ENCODE measurements around the gene DIRAS1.

Gene DIRAS1

GRCh38 chr19:2761876-2762782 lies 41.0 kb upstream of the DIRAS1 start:
- in situ Hi-C loops (cut with HindIII; ENCODE audit: low pct_unique_long_range_greater_than_20kb, low sequenced_read_pairs): no loop called here
- DNase-seq (ENCODE audit: low read depth in 1 of 2, low spot score in 1 of 2): no peak
- TF ChIP-seq JUND (IDR thresholded peaks at IDR 0.05; ENCODE audit: low read depth): no peak

GRCh38 chr19:2761309-2761677 lies 40.1 kb upstream of the DIRAS1 start:
- DNase-seq (ENCODE audit: low read depth in 1 of 2, low spot score in 1 of 2): no peak
- in situ Hi-C loops (cut with HindIII; ENCODE audit: low pct_unique_long_range_greater_than_20kb, low sequenced_read_pairs): no loop called here
- no peak for TF ChIP-seq JUND (IDR thresholded peaks at IDR 0.05; ENCODE audit: low read depth)

- in situ Hi-C loops (cut with HindIII; ENCODE audit: low pct_unique_long_range_greater_than_20kb, low sequenced_read_pairs): no loop called here
- DNase-seq (ENCODE audit: low read depth in 1 of 2, low spot score in 1 of 2): no peak
- TF ChIP-seq JUND (IDR thresholded peaks at IDR 0.05; ENCODE audit: low read depth): no peak
Observed at GRCh38 chr19:2759965-2760364, 38.8 kb upstream of the DIRAS1 start.

- no peak for DNase-seq (ENCODE audit: low read depth in 1 of 2, low spot score in 1 of 2)
- in situ Hi-C loops (cut with HindIII; ENCODE audit: low pct_unique_long_range_greater_than_20kb, low sequenced_read_pairs): no loop called here
- no peak for TF ChIP-seq JUND (IDR thresholded peaks at IDR 0.05; ENCODE audit: low read depth)
Observed at GRCh38 chr19:2759362-2759761, 38.2 kb upstream of the DIRAS1 start.

- in situ Hi-C loops (cut with HindIII; ENCODE audit: low pct_unique_long_range_greater_than_20kb, low sequenced_read_pairs): no loop called here
- TF ChIP-seq JUND (IDR thresholded peaks at IDR 0.05; ENCODE audit: low read depth): no peak
- no peak for DNase-seq (ENCODE audit: low read depth in 1 of 2, low spot score in 1 of 2)
Observed at GRCh38 chr19:2758601-2759313, 37.6 kb upstream of the DIRAS1 start.

GRCh38 chr19:2756921-2757881 lies 36.0 kb upstream of the DIRAS1 start:
- in situ Hi-C loops (cut with HindIII; ENCODE audit: low pct_unique_long_range_greater_than_20kb, low sequenced_read_pairs): no loop called here
- no peak for TF ChIP-seq JUND (IDR thresholded peaks at IDR 0.05; ENCODE audit: low read depth)
- no peak for DNase-seq (ENCODE audit: low read depth in 1 of 2, low spot score in 1 of 2)

DNA sequence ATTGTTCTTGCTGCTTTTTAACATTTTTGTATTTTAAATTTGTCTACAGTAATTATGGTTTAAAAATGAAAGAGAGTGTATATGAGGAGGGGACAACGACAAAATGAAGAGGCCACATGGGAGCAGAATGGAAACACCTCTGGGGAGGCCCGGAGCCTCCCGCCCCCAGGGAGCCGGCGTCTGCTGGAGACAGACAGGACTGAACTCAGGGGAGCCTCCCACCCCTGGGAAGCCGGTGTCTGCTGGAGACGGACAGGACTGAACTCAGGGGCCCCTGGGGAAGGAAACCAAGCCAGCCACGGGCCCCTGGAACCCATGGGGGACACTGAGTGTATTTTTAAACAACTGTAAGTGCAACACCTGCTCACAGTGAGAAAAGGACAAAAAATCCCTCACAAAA lies 35.3 kb upstream of the DIRAS1 start:
- no peak for DNase-seq (ENCODE audit: low read depth in 1 of 2, low spot score in 1 of 2)
- in situ Hi-C loops (cut with HindIII; ENCODE audit: low pct_unique_long_range_greater_than_20kb, low sequenced_read_pairs): no loop called here
- no peak for TF ChIP-seq JUND (IDR thresholded peaks at IDR 0.05; ENCODE audit: low read depth)

DNA sequence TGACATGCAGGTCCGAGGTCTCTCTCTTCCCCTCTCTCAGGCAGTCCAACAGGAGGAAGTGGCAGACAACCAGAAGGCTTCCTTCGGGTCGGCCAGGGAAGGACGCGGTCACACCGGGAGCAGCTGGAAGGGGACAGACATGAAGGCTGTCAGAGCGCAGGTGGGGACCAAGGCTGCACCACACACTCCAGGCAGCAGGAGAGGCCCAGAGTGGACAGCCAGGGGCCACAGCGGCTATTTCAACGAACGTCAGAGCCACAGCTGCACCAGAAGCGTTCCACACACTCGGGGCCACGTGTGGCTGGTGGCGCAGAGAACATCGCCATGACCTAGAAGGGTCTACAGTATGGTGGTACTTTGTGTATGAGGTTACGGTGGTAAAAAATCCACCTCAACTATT lies 34.6 kb upstream of the DIRAS1 start:
- in situ Hi-C loops (cut with HindIII; ENCODE audit: low pct_unique_long_range_greater_than_20kb, low sequenced_read_pairs): no loop called here
- TF ChIP-seq JUND (IDR thresholded peaks at IDR 0.05; ENCODE audit: low read depth): no peak

GRCh38 chr19:2755448-2755705 lies 34.2 kb upstream of the DIRAS1 start:
- in situ Hi-C loops (cut with HindIII; ENCODE audit: low pct_unique_long_range_greater_than_20kb, low sequenced_read_pairs): no loop called here
- DNase-seq (ENCODE audit: low read depth in 1 of 2, low spot score in 1 of 2): no peak
- TF ChIP-seq JUND (IDR thresholded peaks at IDR 0.05; ENCODE audit: low read depth): no peak

More for the DNA sequence above, 34.6 kb upstream of the DIRAS1 start:
- no peak for DNase-seq (ENCODE audit: low read depth in 1 of 2, low spot score in 1 of 2)

- no peak for TF ChIP-seq JUND (IDR thresholded peaks at IDR 0.05; ENCODE audit: low read depth)
- in situ Hi-C loops (cut with HindIII; ENCODE audit: low pct_unique_long_range_greater_than_20kb, low sequenced_read_pairs): no loop called here
- DNase-seq (ENCODE audit: low read depth in 1 of 2, low spot score in 1 of 2): no peak
Observed at GRCh38 chr19:2754659-2755447, 33.7 kb upstream of the DIRAS1 start.

DNA sequence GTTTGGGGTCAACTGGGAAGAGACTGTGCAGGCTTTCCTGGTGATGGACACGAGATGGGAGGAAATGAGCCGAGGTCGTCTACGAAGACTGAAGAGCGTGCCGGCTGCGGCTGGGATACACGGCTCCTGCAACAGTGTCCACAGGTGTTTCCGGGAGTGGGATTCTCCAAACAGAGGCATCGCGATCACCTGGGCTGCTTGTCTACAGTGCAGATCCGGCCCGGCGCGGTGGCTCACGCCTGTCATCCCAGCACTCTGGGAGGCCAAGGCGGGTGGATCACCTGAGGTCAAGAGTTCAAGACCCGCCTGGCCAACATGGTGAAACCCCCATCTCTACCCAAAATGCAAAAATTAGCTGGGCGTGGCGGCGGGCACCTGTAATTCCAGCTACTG lies 30.3 kb upstream of the DIRAS1 start:
- in situ Hi-C loops (cut with HindIII; ENCODE audit: low pct_unique_long_range_greater_than_20kb, low sequenced_read_pairs): no loop called here
- no peak for TF ChIP-seq JUND (IDR thresholded peaks at IDR 0.05; ENCODE audit: low read depth)

More for the DNA sequence above, 30.3 kb upstream of the DIRAS1 start:
- no peak for DNase-seq (ENCODE audit: low read depth in 1 of 2, low spot score in 1 of 2)
